NCI-H2081 (cell line): Measurements from ENCODE around the gene NFATC4.
A peak's percentile ranks its signal among the peaks of the same experiment; 100 is the strongest.
"Not testable (repeated sequence)": the region's sequence is repeated elsewhere in the genome, so short reads cannot be mapped to it uniquely, and the experiment has no call there.

ENCODE experiments used
- DNase-seq, 2 experiments: peaks; one replicate each; lab custom pipeline; 2025; lab: John Stamatoyannopoulos, UW

The NFATC4 gene

GRCh38 chr14:24367514-24368211 is at the start of gene NFATC4:
NFATC4 (plus strand) TSS chr14:24368184; CDS start chr14:24368341, 157 bp downstream.
- peak; percentile 70 to 83 for DNase-seq

- no peak for DNase-seq
These were observed 46.6 kb upstream of the NFATC4 start for GRCh38 chr14:24321212-24321975.

DNA sequence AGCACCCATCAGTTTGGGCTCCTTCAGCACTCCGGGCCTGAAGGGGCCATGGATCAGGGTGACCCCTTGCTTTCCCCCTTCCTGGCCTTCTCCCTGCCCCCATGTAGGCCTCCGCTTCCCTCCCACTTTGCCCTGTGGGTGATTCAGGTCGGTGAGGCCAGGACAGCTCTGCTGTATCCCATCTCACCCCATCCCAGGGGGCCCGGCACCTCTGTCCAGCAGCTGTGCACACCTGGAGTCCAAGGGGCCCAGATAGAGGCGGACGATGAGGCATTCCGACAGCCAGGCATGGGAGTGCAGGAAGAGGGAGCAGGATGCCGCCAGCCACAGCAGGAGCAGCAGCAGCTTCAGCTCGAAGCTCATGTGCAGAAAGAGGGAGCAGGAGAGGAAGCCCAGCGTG is 45.3 kb upstream of the NFATC4 start:
- no peak for DNase-seq

DNA sequence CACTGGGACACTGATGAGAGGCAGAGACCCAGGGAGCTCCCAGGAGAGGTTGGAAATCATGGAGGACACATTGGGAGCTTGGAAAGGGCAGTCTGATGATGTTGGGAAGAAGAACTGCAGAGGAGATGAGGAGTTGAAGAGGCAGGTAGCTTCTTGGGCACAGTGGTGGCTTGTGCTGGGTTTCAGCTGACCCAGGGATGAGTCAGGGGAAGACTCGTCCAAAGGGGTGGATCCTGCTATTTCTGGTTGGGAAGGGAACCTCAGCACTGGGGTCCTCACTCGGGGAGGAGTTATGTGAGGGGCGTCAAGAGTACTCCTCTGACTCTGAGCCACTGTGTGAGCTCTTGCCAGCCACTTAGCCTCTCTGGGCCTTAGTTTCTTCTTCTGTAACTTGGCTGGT is 44.6 kb upstream of the NFATC4 start:
- no peak for DNase-seq

GRCh38 chr14:24324024-24324423 is 44.0 kb upstream of the NFATC4 start:
- no peak for DNase-seq

- DNase-seq, result no peak
These were observed 42.9 kb upstream of the NFATC4 start for GRCh38 chr14:24325041-24325530.

- no peak for DNase-seq
These were observed 42.0 kb upstream of the NFATC4 start for GRCh38 chr14:24325963-24326362.

GRCh38 chr14:24327303-24327702 is 40.7 kb upstream of the NFATC4 start:
- DNase-seq, result no peak

DNA sequence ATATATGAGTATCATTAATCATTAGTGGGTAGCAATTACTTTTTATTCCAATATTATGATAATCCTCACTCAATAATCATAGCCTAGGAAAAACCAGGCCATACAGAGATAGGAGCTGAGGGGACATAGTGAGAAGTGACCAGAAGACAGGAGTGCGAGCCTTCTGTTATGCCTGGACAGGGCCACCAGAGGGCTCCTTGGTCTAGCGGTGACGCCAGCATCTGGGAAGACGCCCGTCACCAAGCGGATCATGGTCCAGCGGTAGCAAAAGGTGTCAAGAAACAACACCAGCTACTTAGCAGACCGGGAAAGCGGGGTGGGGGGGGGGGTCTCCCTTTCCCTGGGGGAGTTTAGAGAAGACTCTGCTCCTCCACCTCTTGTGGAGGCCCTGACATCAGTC is 40.1 kb upstream of the NFATC4 start:
- not testable (repeated sequence) for DNase-seq

- no peak for DNase-seq
These were observed 38.8 kb upstream of the NFATC4 start for GRCh38 chr14:24329073-24329663.

- DNase-seq, result no peak
These were observed 38.2 kb upstream of the NFATC4 start for GRCh38 chr14:24329736-24330135.

- DNase-seq, result no peak
These were observed 36.9 kb upstream of the NFATC4 start for GRCh38 chr14:24330973-24331674.

DNA sequence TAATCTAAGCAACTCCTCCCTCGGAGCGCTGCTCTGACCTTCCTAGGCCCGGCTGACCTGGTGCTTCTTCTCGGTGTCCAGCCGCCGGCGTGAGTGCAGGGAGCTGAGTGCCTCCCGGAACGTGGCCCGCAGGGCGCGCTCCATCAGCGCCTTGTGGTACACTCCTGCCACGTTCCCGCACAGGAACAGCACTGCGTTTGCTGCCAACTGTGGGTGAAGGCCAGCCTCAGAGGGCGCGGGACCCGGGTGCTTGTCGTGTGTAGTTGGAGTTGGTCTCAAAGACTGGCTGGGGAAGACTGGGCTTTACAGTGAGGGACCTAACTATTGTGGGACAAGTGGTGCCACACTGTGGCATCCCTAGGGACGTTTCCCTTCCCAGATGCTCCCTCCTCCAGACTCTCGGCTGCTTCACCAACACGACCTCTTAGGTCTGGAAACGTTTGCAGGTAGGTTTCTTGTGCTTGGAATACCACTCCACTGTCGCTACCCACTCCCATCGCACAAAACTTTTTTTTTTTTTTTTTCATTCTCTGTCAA is 36.2 kb upstream of the NFATC4 start:
- DNase-seq, result no peak

DNA sequence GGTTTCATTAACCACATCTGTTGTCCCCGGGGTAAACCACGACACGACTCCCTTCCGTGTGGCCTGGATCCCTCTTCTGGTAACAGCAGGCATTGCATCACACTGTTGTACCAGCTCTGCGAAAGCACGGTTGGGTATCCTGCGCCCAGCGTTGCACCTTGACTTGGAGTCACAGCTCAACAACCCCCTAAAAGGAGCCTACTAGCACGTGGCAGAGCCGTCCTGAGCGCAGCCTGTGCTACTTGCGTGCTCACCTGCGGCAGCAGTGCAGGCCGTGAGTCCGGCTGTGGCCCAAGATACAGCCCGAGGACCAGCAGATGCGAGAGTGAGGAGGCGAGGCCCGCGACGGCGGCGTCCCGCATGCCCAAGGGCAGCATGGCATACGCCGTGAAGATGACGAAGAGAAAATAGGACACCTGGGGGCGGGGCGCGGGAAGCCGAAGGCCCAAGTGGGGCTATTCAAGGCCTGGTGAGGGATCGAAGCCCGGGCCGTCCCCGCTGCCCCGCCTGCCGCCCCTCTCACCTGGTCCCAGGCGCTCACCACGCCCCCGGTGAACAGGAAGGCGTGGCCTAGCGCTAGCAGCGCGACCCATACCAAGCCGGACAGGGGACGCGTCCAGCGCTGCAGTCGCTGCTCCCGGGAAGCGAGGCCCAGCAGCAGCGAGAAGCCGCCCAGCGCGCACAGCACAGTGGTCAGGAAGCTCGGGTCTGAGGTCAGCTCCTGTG is 35.6 kb upstream of the NFATC4 start:
- peak; percentile 6 to 31 for DNase-seq

DNA sequence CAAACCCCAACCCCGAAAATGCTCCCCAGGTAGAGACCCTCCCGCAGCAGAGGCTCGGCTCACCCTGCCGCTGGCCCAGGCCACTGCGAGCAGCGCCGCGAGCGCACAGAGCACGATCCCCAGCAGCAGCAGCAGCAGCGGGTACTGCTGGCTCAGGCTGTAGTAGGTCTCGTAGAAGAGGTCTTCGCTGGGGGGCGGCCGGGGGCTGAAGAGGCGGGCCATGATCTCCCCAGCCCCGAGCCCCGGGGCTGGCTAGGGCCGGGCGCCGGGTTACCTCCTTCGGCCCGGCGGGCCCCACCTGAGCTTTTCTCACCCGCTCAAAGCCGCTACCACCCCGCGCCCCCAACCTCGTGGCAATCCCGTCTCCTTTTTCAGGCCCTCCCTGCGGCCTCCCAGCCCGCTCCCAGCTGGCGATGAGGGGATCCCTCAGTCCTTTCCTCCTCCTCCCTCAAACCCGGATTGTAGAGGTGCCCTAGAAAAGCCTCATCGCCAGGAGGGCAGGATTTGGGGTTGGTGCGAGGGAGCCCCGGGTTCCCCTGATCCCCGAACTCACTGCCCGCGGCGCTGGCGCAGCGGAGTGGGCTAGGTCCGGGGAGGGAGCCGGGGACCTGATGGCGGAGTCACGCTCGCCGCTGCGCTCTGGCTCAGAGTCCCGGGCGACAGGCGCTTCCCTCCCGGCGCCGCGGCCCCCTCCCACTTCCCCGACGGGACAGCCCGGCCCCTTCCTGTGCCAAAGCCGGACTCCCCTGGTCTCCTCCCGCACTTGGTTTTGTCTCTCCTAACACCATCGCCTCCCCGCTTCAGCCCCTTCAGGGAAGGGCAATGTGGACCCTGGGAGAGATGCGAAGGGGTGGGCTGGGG is 33.3 kb upstream of the NFATC4 start, which contains the start of gene ADCY4:
TSS of gene ADCY4 (minus strand) at position 641 of the 861 bp plus-strand sequence. CDS start at position 222, 419 bp downstream.
- no peak for DNase-seq

DNA sequence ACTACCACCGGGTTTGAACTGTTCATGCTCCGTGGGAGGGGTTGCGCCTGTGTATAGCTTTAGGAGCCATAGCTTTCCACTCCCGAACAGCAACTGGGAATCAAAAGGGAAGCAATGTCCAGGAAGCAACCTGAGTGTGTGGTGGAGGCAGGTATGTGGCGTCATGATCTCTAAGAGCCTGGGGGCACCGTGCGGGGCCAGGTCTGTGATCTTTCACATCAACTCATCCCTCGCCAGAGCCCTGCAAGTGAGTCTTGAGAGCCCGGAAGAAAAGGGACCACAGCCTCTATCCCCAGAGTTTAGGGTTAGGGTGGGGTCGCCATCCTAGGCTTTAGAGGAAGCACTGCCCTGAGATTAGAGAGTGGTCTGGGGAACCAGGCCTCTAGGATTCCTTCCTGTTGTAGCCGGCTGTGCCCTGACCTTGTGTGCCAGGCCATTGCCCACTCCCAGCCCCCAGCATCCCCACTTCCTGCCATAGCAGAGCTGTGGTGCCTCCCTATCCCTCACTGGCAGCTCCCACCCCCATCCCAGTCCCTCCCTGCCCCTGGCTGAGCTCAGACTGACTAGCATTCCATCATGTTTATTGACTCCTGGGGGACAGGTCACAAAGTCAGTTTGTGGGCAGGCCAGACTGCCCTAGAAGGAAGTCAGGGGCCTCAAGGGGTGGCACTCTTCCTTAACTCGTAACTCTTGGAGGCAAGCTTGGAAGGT is 32.4 kb upstream of the NFATC4 start:
- no peak for DNase-seq

DNA sequence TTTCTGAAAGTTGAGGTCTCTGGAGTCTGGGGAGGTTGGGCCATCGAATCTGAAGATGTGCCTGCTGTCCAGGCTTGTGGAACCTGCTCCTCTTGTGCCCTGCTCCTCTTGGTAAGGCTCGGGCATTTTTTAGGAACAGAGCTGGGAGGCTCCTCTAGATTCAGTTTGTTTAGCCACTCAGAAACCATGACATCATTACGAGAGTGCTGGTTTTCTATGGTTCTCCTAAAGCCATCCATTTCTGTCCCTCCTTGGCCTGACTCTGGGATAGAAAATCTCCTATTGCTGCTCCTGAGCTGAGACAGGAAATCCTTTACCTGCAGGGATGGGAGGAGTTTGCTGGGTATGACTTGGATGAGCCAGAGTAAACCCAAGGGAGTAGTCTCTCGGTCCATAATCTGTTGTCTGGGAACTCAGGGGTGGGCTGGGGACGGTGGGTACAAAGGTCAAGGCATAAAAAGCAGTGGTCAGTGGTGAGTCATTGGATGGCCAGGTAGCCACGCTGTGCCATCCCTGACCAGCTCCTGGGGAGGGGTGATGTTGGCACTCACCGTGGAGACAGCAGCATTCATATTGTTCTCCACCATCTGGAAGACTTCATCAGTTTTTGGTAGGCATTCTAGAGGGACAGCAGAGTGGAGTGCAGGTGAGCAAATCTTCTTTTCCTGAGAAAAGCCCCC is 30.7 kb upstream of the NFATC4 start:
- DNase-seq, result no peak

DNA sequence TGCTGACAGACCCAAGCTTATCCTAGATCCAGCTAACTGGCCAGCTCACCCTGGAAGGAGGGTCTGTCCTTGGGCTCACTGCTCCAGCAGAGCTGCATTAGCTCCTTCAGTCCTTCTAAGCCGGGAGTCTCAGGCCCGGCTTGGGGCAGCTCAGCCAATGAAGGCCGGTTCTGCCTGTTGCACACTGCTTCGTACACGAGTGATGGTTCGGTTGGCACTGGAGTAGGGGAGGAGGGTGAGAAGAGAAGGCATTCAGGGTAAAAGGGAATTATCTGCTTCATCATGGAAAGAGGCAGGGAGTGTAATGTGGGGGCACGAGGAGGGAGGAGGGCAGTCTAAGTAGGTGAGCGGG is 30.2 kb upstream of the NFATC4 start:
- no peak for DNase-seq

GRCh38 chr14:24338843-24339242 is 29.1 kb upstream of the NFATC4 start:
- no peak for DNase-seq
